Raji (cell line): Measurements from ENCODE around the gene TMEM37.

Experiments
- POLR2A ChIP-seq: IDR thresholded peaks from 2 replicates; pipeline ENCODE4 v1.6.1; 2011; ENCODE audit warnings: low read depth, low read length, control low read depth; ENCODE audit not compliant: insufficient read depth

Gene TMEM37

GRCh38 chr2:119431155-119431975 lies at the start of gene TMEM37:
Gene TMEM37 (plus strand): TSS chr2:119431854. CDS start chr2:119431904, 50 bp downstream.
- no peak for TF ChIP-seq POLR2A

- no peak for TF ChIP-seq POLR2A
Observed at GRCh38 chr2:119383410-119384140, 48.1 kb upstream of the TMEM37 start.

GRCh38 chr2:119384971-119385370 lies 46.7 kb upstream of the TMEM37 start:
- no peak for TF ChIP-seq POLR2A

GRCh38 chr2:119385466-119385865 lies 46.2 kb upstream of the TMEM37 start:
- TF ChIP-seq POLR2A: no peak

- TF ChIP-seq POLR2A: no peak
Observed at GRCh38 chr2:119387381-119388129, 44.1 kb upstream of the TMEM37 start.

- TF ChIP-seq POLR2A: no peak
Observed at GRCh38 chr2:119389615-119390306, 41.9 kb upstream of the TMEM37 start.

GRCh38 chr2:119393971-119394748 lies 37.5 kb upstream of the TMEM37 start:
- TF ChIP-seq POLR2A: no peak

GRCh38 chr2:119397196-119397595 lies 34.5 kb upstream of the TMEM37 start:
- no peak for TF ChIP-seq POLR2A

GRCh38 chr2:119402106-119402505 lies 29.5 kb upstream of the TMEM37 start:
- no peak for TF ChIP-seq POLR2A

- no peak for TF ChIP-seq POLR2A
Observed at GRCh38 chr2:119402645-119403560, 28.8 kb upstream of the TMEM37 start.

GRCh38 chr2:119405151-119405550 lies 26.5 kb upstream of the TMEM37 start:
- TF ChIP-seq POLR2A: no peak

GRCh38 chr2:119407430-119408220 lies 24.0 kb upstream of the TMEM37 start:
- no peak for TF ChIP-seq POLR2A
